Measurements from ENCODE around the gene GUCY2D.
A peak's percentile ranks its signal among the peaks of the same experiment; 100 is the strongest.
"Not testable (repeated sequence)": the region's sequence is repeated elsewhere in the genome, so short reads cannot be mapped to it uniquely, and the experiment has no call there.

Gene GUCY2D

GRCh38 chr17:8021565-8022359 lies 19.3 kb downstream of the GUCY2D start:
- DNase-seq (ENCODE audit: low read depth in 1 of 2, low spot score in 1 of 2): no peak
- H3K27me3 ChIP-seq (ENCODE audit: insufficient read depth, poor library complexity, severe bottlenecking): no peaks in the 10 kb centered on the region
- TF ChIP-seq POLR2AphosphoS5 (IDR thresholded peaks at IDR 0.05; ENCODE audit: low read depth) (no peak), GABPA (IDR thresholded peaks at IDR 0.05; ENCODE audit: low read depth) (no peak), REST (IDR thresholded peaks at IDR 0.05; ENCODE audit: insufficient replicate concordance, low read depth) (no peak), CTCF (IDR thresholded peaks at IDR 0.05; ENCODE audit: insufficient read depth, low read length) (no peak), SPI1 (IDR thresholded peaks at IDR 0.05; ENCODE audit: borderline replicate concordance, low read depth) (no peak)
- H3K4me3 ChIP-seq (replicated peaks; ENCODE audit: insufficient read depth, low read length): no peak overlapping the region
- no peak overlapping the region for H3K27ac ChIP-seq (replicated peaks)

GRCh38 chr17:8022360-8023003 lies 20.1 kb downstream of the GUCY2D start:
- Histone ChIP-seq H3K4me3 (replicated peaks; ENCODE audit: insufficient read depth, low read length) (no peak overlapping the region), H3K27ac (replicated peaks) (no peak overlapping the region), H3K27me3 (ENCODE audit: insufficient read depth, poor library complexity, severe bottlenecking) (no peaks in the 10 kb centered on the region)
- no peak for DNase-seq (ENCODE audit: low read depth in 1 of 2, low spot score in 1 of 2)
- no peak for TF ChIP-seq CTCF (IDR thresholded peaks at IDR 0.05; ENCODE audit: insufficient read depth, low read length)
- TF ChIP-seq SPI1 (IDR thresholded peaks at IDR 0.05; ENCODE audit: borderline replicate concordance, low read depth): no peak
- TF ChIP-seq GABPA (IDR thresholded peaks at IDR 0.05; ENCODE audit: low read depth): no peak
- no peak for TF ChIP-seq POLR2AphosphoS5 (IDR thresholded peaks at IDR 0.05; ENCODE audit: low read depth)
- TF ChIP-seq REST (IDR thresholded peaks at IDR 0.05; ENCODE audit: insufficient replicate concordance, low read depth): no peak

GRCh38 chr17:8024161-8024560 lies 21.7 kb downstream of the GUCY2D start:
- peak overlapping the region; percentile 19; the same call in 1 of the 2 replicates for H3K27ac ChIP-seq (replicated peaks)
- H3K4me3 ChIP-seq (replicated peaks; ENCODE audit: insufficient read depth, low read length); H3K27me3 ChIP-seq (ENCODE audit: insufficient read depth, poor library complexity, severe bottlenecking): not testable (repeated sequence)
- DNase-seq (ENCODE audit: low read depth in 1 of 2, low spot score in 1 of 2): peak in 1 of 2 experiments; percentile 21

GRCh38 chr17:8025176-8025911 lies 22.9 kb downstream of the GUCY2D start:
- no peaks in the 10 kb centered on the region for H3K27me3 ChIP-seq (ENCODE audit: insufficient read depth, poor library complexity, severe bottlenecking)
- no peak overlapping the region for H3K27ac ChIP-seq (replicated peaks)
- H3K4me3 ChIP-seq (replicated peaks; ENCODE audit: insufficient read depth, low read length): no peak overlapping the region
- no peak for TF ChIP-seq CTCF (IDR thresholded peaks at IDR 0.05; ENCODE audit: insufficient read depth, low read length)
- TF ChIP-seq POLR2AphosphoS5 (IDR thresholded peaks at IDR 0.05; ENCODE audit: low read depth): no peak
- TF ChIP-seq GABPA (IDR thresholded peaks at IDR 0.05; ENCODE audit: low read depth): no peak
- no peak for TF ChIP-seq REST (IDR thresholded peaks at IDR 0.05; ENCODE audit: insufficient replicate concordance, low read depth)
- no peak for TF ChIP-seq SPI1 (IDR thresholded peaks at IDR 0.05; ENCODE audit: borderline replicate concordance, low read depth)
- DNase-seq (ENCODE audit: low read depth in 1 of 2, low spot score in 1 of 2): no peak
